GM12865 (cell line): ENCODE data around the gene VSIG2.

Source experiments
- DNase-seq: peaks from one replicate; pipeline ENCODE4 v3.0.0; 2010; ENCODE audit warnings: low read depth
- H3K4me3 ChIP-seq: 2 replicates; pipeline ENCODE4 v1.5.1; 2011; ENCODE audit warnings: mild to moderate bottlenecking, low read depth, low read length, control low read depth
- TF ChIP-seq, protein P1 (sequence below): IDR thresholded peaks from 2 replicates; pipeline ENCODE4 v1.5.1; 2011; ENCODE audit warnings: low read length, control low read depth, low read depth, inconsistent platforms; ENCODE audit not compliant: insufficient read depth; ENCODE audit errors: missing control alignments

Gene VSIG2

DNA sequence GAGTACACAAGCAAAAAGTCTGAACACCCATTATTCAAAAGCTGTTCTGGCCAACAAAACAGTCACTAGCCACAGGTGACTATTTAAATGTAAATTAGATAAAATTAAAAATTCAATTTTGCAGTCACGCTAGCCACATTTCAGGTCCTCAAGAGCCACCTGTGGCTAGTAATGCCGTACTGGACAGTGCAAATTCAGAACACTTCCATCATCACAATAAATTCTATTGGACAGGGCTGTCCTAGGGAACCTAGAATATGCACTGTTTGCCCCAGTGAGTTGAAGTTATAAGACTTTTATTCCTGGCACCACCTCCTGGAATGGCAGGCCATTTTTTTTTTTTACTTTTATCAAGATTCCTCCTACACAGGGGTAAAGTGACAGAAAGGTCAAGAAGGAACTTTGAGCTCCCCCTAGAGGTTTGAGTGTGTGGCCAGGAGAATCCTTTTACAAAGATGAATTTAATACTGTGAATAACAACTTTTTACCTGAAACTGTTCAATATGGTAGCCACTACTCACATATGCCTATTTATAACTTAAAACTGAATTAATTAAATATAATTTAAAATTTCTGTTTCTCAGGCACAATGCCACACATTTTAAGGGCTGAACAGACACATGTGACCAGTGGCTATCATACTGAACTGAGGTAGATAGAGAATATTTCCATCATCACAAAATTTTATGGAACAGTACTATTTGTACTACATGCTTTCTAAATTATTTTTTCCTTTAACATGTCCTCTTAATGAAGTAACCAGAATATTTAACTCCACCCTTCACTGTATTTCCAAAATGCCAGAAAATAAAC, 41.6 kb upstream of the VSIG2 start:
- peak; percentile 76 for DNase-seq
- TF ChIP-seq, protein P1, sequence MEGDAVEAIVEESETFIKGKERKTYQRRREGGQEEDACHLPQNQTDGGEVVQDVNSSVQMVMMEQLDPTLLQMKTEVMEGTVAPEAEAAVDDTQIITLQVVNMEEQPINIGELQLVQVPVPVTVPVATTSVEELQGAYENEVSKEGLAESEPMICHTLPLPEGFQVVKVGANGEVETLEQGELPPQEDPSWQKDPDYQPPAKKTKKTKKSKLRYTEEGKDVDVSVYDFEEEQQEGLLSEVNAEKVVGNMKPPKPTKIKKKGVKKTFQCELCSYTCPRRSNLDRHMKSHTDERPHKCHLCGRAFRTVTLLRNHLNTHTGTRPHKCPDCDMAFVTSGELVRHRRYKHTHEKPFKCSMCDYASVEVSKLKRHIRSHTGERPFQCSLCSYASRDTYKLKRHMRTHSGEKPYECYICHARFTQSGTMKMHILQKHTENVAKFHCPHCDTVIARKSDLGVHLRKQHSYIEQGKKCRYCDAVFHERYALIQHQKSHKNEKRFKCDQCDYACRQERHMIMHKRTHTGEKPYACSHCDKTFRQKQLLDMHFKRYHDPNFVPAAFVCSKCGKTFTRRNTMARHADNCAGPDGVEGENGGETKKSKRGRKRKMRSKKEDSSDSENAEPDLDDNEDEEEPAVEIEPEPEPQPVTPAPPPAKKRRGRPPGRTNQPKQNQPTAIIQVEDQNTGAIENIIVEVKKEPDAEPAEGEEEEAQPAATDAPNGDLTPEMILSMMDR = peak; percentile 69
- no peak overlapping the region for H3K4me3 ChIP-seq

DNA sequence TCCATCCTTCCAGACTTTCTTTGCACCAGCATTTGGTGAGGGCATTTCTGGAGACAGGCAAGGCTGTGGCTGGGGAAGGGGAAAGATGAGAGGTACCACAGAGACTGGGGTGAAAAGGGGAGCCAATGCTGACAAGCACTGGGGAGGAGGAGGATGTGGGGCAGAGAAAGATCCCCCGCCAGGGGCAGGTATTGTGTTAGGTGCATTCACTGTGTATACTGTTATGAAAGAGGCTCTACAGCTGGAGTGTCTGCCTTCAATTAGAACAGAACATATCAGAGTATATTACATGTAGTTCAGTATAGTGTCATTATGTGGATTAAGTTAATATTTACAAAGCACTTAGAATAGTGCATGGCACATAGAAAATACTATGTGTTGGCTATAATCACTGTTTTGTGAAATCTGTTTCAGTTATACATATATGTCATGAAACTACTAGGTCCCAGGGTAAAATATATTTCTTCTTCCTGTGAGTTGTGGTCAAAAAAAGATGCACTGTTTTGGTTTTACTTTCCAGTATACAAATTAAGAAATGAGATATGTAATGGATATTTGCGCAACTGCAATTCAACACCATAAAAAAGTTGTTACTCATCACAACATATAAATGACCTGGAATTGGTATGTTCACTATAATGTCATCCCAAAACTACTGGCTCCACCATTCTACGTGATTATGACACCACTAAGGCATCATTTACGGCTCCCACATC, 39.7 kb upstream of the VSIG2 start:
- peak; percentile 39 for DNase-seq

DNA sequence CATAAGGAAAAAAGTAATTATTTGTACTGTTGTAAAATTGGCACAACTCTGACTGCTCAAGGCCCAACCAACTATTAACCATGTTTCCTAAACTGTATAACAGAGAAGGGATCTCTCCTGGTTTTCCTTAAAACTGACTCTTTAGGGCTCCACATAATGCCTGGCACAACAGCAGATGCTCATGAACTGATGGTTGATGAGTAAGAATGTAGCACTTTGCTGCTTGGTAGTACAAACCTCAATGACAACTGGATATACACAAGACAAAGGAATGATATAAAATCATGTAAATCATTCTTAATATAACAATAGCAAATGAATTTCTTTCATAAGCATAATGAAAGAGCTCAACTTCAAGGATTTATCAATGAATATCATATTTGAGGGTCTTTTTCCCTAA, 36.5 kb upstream of the VSIG2 start:
- DNase-seq = no peak
- TF ChIP-seq, protein P1 = no peak
- H3K4me3 ChIP-seq = no peak overlapping the region

More for the DNA sequence above, 39.7 kb upstream of the VSIG2 start:
- TF ChIP-seq, protein P1 = no peak
- H3K4me3 ChIP-seq = no peak overlapping the region

DNA sequence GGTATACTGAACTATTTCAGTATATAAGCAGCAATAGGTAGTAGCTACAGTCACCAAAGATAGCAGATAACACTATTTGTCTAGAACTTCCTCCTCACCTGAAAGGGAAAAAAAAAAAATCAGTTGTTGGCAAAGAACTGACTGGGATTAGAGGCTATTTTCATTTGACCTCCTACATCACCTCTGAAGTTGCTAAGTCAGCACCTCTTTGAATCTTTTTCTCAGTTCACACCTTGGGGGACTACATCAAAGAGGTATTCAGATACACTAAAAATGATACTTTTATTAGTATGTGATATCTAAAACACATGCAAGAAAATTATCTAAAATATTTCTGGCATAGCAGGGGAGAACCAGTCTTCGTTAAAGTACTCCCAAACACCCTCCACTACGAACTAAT, 32.0 kb upstream of the VSIG2 start:
- H3K4me3 ChIP-seq = no peak overlapping the region
- TF ChIP-seq, protein P1 = no peak
- no peak for DNase-seq

DNA sequence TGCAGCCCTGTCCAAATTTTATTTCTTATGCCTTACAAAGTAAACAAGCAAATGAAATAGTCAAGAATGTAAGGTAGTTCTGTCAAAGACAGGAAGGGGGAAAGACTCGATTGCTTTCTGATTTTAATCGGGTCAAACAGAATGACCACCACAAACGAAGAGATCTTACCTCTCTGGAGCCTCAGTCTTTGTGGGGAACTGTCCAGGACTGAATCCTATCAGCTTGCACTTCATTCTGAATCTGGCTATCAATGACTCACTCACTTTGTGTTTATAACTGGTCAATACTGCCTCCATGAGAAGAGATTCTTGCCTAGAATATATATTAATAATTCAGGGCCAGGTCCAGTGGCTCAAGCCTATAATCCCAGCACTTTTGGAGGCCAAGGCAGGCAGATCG, 30.9 kb upstream of the VSIG2 start:
- TF ChIP-seq, protein P1 = no peak
- no peak for DNase-seq
- H3K4me3 ChIP-seq = no peak overlapping the region

DNA sequence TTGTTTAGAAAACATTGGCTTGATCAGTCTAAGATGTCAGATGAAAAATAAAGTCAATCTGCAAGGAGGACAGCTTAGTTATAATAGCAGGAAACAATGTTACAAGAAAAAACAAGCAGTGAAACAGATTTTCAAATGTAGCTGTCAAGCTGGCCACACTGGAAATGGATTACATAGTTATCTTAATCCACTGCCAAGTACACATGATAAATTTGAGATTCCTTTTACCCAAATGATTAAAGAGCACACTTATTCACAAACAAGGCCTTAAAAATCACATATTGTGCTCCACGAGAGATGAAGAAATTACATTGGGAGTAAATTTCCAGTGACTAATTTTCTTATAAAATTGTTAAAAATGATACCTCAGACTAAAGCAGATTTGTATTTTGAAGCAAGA, 27.5 kb upstream of the VSIG2 start:
- DNase-seq = no peak
- H3K4me3 ChIP-seq = no peak overlapping the region
- TF ChIP-seq, protein P1 = no peak

DNA sequence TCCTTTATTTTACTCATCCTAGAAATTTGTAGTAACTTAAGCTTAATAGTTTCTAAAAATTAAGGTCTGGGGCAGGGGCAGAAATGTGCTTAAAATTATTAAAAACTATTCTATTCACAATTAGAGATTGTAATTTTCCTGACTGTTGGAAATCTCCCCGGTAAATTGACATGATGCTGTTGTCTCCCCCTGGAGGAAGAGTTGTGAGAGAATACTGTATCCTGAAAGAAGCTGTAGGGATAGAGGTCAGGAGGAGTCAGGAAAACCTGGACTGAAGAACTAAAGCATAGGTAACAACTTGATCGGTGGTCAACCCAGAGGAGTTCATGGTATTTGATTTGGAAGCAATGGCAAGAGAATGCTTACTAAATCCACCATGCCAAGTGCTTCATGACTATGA, 26.2 kb upstream of the VSIG2 start:
- H3K4me3 ChIP-seq = no peak overlapping the region
- TF ChIP-seq, protein P1 = no peak
- no peak for DNase-seq
